Natural killer cell (primary cell): ENCODE data around the gene CASP9. TPM values are rescaled to one million over a fixed set of nuclear protein-coding genes. Genes with fewer than 3 reads are reported as not detected.

ENCODE experiments used
- ATAC-seq, 3 donors: fragments of 150-1000 bp in 2 of 3; fragments of 200-7000 bp in 1 of 3; cut with Tn5 transposase; 1 replicate in 1 of 3; 2 replicates in 2 of 3; pipeline ENCODE4 v1.10.0; 2021; ENCODE audit warnings: mild to moderate bottlenecking in 2 of 3, moderate library complexity in 2 of 3
- DNase-seq, 2 donors: peaks; one replicate each; pipeline versions ENCODE4 v3.0.0 to v3.0.0-alpha.2; 2013 to 2021; ENCODE audit warnings: mixed read lengths in 1 of 2
- H3K27ac ChIP-seq: one replicate; pipeline ENCODE4 v1.5.1; 2013; ENCODE audit warnings: mild to moderate bottlenecking, low read length
- H3K27me3 ChIP-seq: one replicate; pipeline ENCODE4 v1.6.1; 2013; ENCODE audit warnings: low read length; ENCODE audit not compliant: control insufficient read depth, insufficient read depth
- H3K36me3 ChIP-seq: one replicate; pipeline ENCODE4 v1.6.1; 2013; ENCODE audit warnings: low read length; ENCODE audit not compliant: control insufficient read depth, insufficient read depth
- H3K4me1 ChIP-seq: one replicate; pipeline ENCODE4 v1.6.1; 2013; ENCODE audit warnings: low read length; ENCODE audit not compliant: control insufficient read depth, insufficient read depth
- H3K4me3 ChIP-seq: one replicate; pipeline ENCODE4 v1.5.1; 2013; ENCODE audit warnings: low read length
- H3K9me3 ChIP-seq: one replicate; pipeline ENCODE4 v1.6.1; 2013; ENCODE audit warnings: low read length; ENCODE audit not compliant: control insufficient read depth, insufficient read depth
- H3K27ac Mint-ChIP-seq, 2 donors: one replicate each; pipeline ENCODE4 v1.8.0; 2022; ENCODE audit warnings: mild to moderate bottlenecking in 2 of 2, mixed read lengths in 2 of 2, moderate library complexity in 1 of 2
- H3K27me3 Mint-ChIP-seq, 2 donors: one replicate each; pipeline ENCODE4 v1.8.0; 2022; ENCODE audit warnings: low read depth in 2 of 2, mixed read lengths in 2 of 2
- H3K36me3 Mint-ChIP-seq: one replicate; pipeline ENCODE4 v1.8.0; 2022; ENCODE audit warnings: mixed read lengths
- H3K4me1 Mint-ChIP-seq, 2 donors: one replicate each; pipeline ENCODE4 v1.8.0; 2022; ENCODE audit warnings: mixed read lengths in 2 of 2
- H3K4me3 Mint-ChIP-seq: one replicate; pipeline ENCODE4 v1.8.0; 2022; ENCODE audit warnings: mild to moderate bottlenecking, moderate library complexity, mixed read lengths
- H3K9me3 Mint-ChIP-seq, 2 donors: one replicate each; pipeline ENCODE4 v1.8.0; 2022; ENCODE audit warnings: mixed read lengths in 2 of 2
- CTCF ChIP-seq: fragments of 200-600 bp; IDR thresholded peaks from one replicate; pipeline ENCODE4 v1.8.0; 2022; ENCODE audit warnings: antibody characterized with exemption
- WGBS: methylation state at CpG from one replicate; pipeline ENCODE4 v1.1.7; 2013; ENCODE audit warnings: missing lambda C conversion rate; ENCODE audit not compliant: insufficient coverage; 5-methylcytosine and 5-hydroxymethylcytosine counted together
- intact Hi-C: fragments of 100-400 bp; cut with micrococcal nuclease; formaldehyde crosslinking; loops from one replicate; pipeline ENCODE4 v1.14.2; 2022
- total RNA-seq, 4 donors: library from RNA; stranded (reverse); fragments of 120-200 nt in 1 of 4; gene quantifications; one replicate each; pipeline versions ENCODE4 v1.2.3 to v1.2.4, GENCODE V29; 2013 to 2022

The CASP9 gene
- total RNA-seq, 3 donors from 2014 or later (not counting 1 experiment from before 2014, with no cell fraction given), result 13.4 to 20.5 (median 13.5) TPM

GRCh38 chr1:15557594-15557993 is 33.6 kb upstream of the CASP9 start:
- Mint-ChIP-seq H3K4me1 (no peaks in the 10 kb centered on the region), H3K36me3 (no peaks in the 10 kb centered on the region), H3K27ac (no peak overlapping the region), H3K4me3 (no peak overlapping the region), H3K9me3 (no peaks in the 10 kb centered on the region), H3K27me3 (no peaks in the 10 kb centered on the region)
- ATAC-seq (no peak), DNase-seq (no peak)
- peaks cover 26% of the 10 kb centered on the region for H3K36me3 ChIP-seq
- H3K27me3 ChIP-seq, result no peaks in the 10 kb centered on the region
- WGBS, result 85% methylated on average over 1 of the region's 2 CpGs
- no peak for TF ChIP-seq CTCF
- intact Hi-C loops, result no loop called here
- H3K4me1 ChIP-seq, result no peaks in the 10 kb centered on the region
- H3K27ac ChIP-seq, result no peak overlapping the region
- no peaks in the 10 kb centered on the region for H3K9me3 ChIP-seq
- no peak overlapping the region for H3K4me3 ChIP-seq

DNA sequence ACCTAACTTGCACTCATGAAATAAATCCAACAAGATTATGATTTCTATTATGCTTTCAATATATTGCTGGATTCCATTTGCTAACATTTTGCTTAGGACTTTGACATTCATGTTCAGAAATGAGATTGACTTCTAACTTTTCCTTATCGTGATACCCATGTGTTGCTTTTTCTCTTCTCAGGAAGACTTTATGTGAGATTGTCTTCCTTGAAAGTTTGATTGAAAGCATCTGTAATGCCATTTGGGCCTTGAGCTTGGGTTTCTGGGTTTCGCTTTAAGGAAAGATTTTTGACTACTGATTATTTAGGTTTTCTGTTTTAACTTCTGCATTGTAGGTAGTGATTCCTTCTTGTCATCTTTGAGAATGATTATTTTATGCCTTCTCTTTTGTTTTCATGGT is 33.0 kb upstream of the CASP9 start:
- DNase-seq (no peak), ATAC-seq (no peak)
- Mint-ChIP-seq H3K4me1 (no peaks in the 10 kb centered on the region), H3K27ac (no peak overlapping the region), H3K9me3 (no peaks in the 10 kb centered on the region), H3K27me3 (no peaks in the 10 kb centered on the region), H3K36me3 (no peaks in the 10 kb centered on the region), H3K4me3 (no peak overlapping the region)
- TF ChIP-seq CTCF, result no peak
- Histone ChIP-seq H3K36me3 (peaks cover 20% of the 10 kb centered on the region), H3K9me3 (no peaks in the 10 kb centered on the region), H3K4me1 (no peaks in the 10 kb centered on the region), H3K4me3 (no peak overlapping the region), H3K27me3 (no peaks in the 10 kb centered on the region), H3K27ac (no peak overlapping the region)
- 100% methylated on average over 2 of the region's 2 CpGs for WGBS
- intact Hi-C loops, result no loop called here

GRCh38 chr1:15550573-15550972 is 26.6 kb upstream of the CASP9 start:
- no peak for TF ChIP-seq CTCF
- Histone ChIP-seq H3K4me1 (no peaks in the 10 kb centered on the region), H3K4me3 (no peak overlapping the region), H3K27me3 (no peaks in the 10 kb centered on the region), H3K9me3 (no peaks in the 10 kb centered on the region), H3K27ac (no peak overlapping the region), H3K36me3 (peaks cover 27% of the 10 kb centered on the region)
- no peaks in the 10 kb centered on the region for H3K4me1 Mint-ChIP-seq
- H3K27me3 Mint-ChIP-seq, result no peaks in the 10 kb centered on the region
- H3K27ac Mint-ChIP-seq, result no peak overlapping the region
- H3K36me3 Mint-ChIP-seq, result peaks cover 8% of the 10 kb centered on the region
- no peak for DNase-seq
- H3K4me3 Mint-ChIP-seq, result no peak overlapping the region
- 91% methylated on average over 6 of the region's 6 CpGs for WGBS
- no peak for ATAC-seq
- intact Hi-C loops, result no loop called here
- H3K9me3 Mint-ChIP-seq, result no peaks in the 10 kb centered on the region

DNA sequence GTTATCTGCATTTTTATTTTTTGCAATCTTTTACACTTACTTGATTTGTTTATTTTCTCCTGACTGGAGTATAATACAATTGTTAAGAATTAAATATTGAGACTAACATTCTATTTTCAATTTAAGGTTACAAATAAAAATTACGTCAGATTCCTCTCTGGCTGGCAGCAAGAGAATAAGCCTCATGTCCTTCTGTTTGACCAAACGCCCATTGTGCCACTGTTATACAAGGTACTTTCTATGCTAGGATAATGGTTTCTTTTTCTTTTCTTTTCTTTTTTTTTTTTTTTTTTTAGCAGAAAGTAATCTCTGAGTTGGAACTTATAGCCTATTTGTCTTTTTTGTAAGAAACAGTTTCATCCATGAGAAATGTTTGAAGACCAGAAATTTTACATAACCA is 22.6 kb upstream of the CASP9 start:
- no peak for TF ChIP-seq CTCF
- Histone ChIP-seq H3K27ac (no peak overlapping the region), H3K9me3 (no peaks in the 10 kb centered on the region), H3K27me3 (no peaks in the 10 kb centered on the region), H3K36me3 (peaks cover 58% of the 10 kb centered on the region), H3K4me3 (no peak overlapping the region), H3K4me1 (no peaks in the 10 kb centered on the region)
- Mint-ChIP-seq H3K27ac (no peak overlapping the region), H3K36me3 (peaks cover 8% of the 10 kb centered on the region), H3K4me1 (no peaks in the 10 kb centered on the region), H3K27me3 (no peaks in the 10 kb centered on the region), H3K9me3 (no peaks in the 10 kb centered on the region), H3K4me3 (no peak overlapping the region)
- intact Hi-C loops, result no loop called here
- DNase-seq (no peak), ATAC-seq (no peak)
- WGBS, result 92% methylated on average over 2 of the region's 2 CpGs
